SK-N-SH (cell line): ENCODE results near the gene LRRC2. TPM values are rescaled to one million over a fixed set of nuclear protein-coding genes. Genes with fewer than 3 reads are reported as not detected.

ENCODE experiments used
- CTCF ChIA-PET: fragments of 300-600, 350-600 bp; formaldehyde crosslinking; extraction: SDS; loops from one replicate; lab custom pipeline; 2021; lab: Yijun Ruan, JAX
- POLR2A ChIA-PET: fragments of 350-600 bp; sonication (Branson Sonifier 250); formaldehyde crosslinking; extraction: SDS; loops from one replicate; lab custom pipeline; 2020; ENCODE audit warnings: antibody characterized with exemption, inconsistent platforms; lab: Yijun Ruan, JAX
- DNase-seq: peaks from one replicate; pipeline ENCODE4 v3.0.0; 2012
- H2AFZ ChIP-seq: fragments of 200-600 bp; sonication (generic); 2 replicates; pipeline ENCODE4 v1.8.1; 2016; ENCODE audit warnings: antibody characterized with exemption, mild to moderate bottlenecking, low read depth
- H3F3A ChIP-seq: fragments of 200-600 bp; sonication (generic); replicated peaks from 2 replicates; pipeline ENCODE3; 2016; ENCODE audit warnings: antibody characterized with exemption, mild to moderate bottlenecking; ENCODE audit not compliant: insufficient read depth
- H3K27ac ChIP-seq, 2 experiments: fragments of 200-500 bp in 1 of 2; fragments of 200-600 bp in 1 of 2; sonication (Bioruptor generic) in 1 of 2; sonication (generic), shearing (Covaris generic) in 1 of 2; 2 replicates each; pipeline versions ENCODE4 v1.5.1 to v1.6.1; 2014 to 2016; ENCODE audit warnings: low read depth in 2 of 2, inconsistent platforms in 1 of 2, low read length in 1 of 2, mild to moderate bottlenecking in 1 of 2, mixed read lengths in 1 of 2
- H3K27me3 ChIP-seq: fragments of 200-600 bp; sonication (generic), shearing (Covaris generic); 2 replicates; pipeline ENCODE4 v1.6.1; 2016; ENCODE audit warnings: mixed run types; ENCODE audit not compliant: insufficient read depth
- H3K36me3 ChIP-seq, 2 experiments: fragments of 200-500 bp in 1 of 2; fragments of 200-600 bp in 1 of 2; sonication (Bioruptor generic) in 1 of 2; sonication (generic) in 1 of 2; replicated peaks in 1 of 2; 2 replicates each; pipeline versions ENCODE3 to v1.5.1; 2014 to 2016; ENCODE audit warnings: low read length in 1 of 2, mild to moderate bottlenecking in 1 of 2; ENCODE audit not compliant: insufficient read depth in 2 of 2, control insufficient read depth in 1 of 2
- H3K4me1 ChIP-seq, 2 experiments: fragments of 200-500 bp in 1 of 2; fragments of 200-600 bp in 1 of 2; sonication (Bioruptor generic) in 1 of 2; sonication (generic), shearing (Covaris generic) in 1 of 2; 2 replicates each; pipeline versions ENCODE4 v1.5.1 to v1.6.1; 2014 to 2016; ENCODE audit warnings: low read depth in 1 of 2, low read length in 1 of 2, mixed run types in 1 of 2; ENCODE audit not compliant: insufficient read depth in 2 of 2, control insufficient read depth in 1 of 2
- H3K4me2 ChIP-seq: fragments of 200-600 bp; sonication (generic), shearing (Covaris generic); 2 replicates; pipeline ENCODE4 v1.6.1; 2017; ENCODE audit warnings: mixed run types
- H3K4me3 ChIP-seq, 2 experiments: fragments of 200-500 bp in 1 of 2; fragments of 200-600 bp in 1 of 2; sonication (Bioruptor generic) in 1 of 2; sonication (generic), shearing (Covaris generic) in 1 of 2; 2 replicates each; pipeline versions ENCODE4 v1.5.1 to v1.8.1; 2014 to 2016; ENCODE audit warnings: low read depth in 2 of 2, inconsistent platforms in 1 of 2, low read length in 1 of 2, mild to moderate bottlenecking in 1 of 2, mixed read lengths in 1 of 2, moderate library complexity in 1 of 2
- H3K79me2 ChIP-seq: fragments of 200-600 bp; sonication (generic); 2 replicates; pipeline ENCODE4 v1.8.1; 2017; ENCODE audit warnings: mild to moderate bottlenecking; ENCODE audit not compliant: insufficient read depth
- H3K9ac ChIP-seq: fragments of 200-600 bp; sonication (generic); 2 replicates; pipeline ENCODE4 v1.6.1; 2017; ENCODE audit warnings: mixed run types
- H3K9me2 ChIP-seq: fragments of 200-600 bp; sonication (generic); 2 replicates; pipeline ENCODE4 v1.6.1; 2017; ENCODE audit warnings: mixed run types
- H3K9me3 ChIP-seq: fragments of 200-600 bp; sonication (generic); 2 replicates; pipeline ENCODE4 v1.6.1; 2017; ENCODE audit warnings: mixed run types, mild to moderate bottlenecking, moderate library complexity
- H4K20me1 ChIP-seq: fragments of 200-600 bp; sonication (generic); 2 replicates; pipeline ENCODE4 v1.6.1; 2017; ENCODE audit warnings: mild to moderate bottlenecking, mixed run types; ENCODE audit not compliant: insufficient read depth
- CTCF ChIP-seq: fragments of 200-600 bp; sonication (generic); IDR thresholded peaks from 2 replicates; pipeline ENCODE4 v1.6.1; 2017; ENCODE audit warnings: antibody characterized with exemption, mild to moderate bottlenecking, moderate library complexity
- FOSL2 ChIP-seq: IDR thresholded peaks from 2 replicates; pipeline ENCODE4 v1.4.0; 2012; ENCODE audit warnings: low read depth, mild to moderate bottlenecking, moderate library complexity, borderline replicate concordance
- FOXJ3 ChIP-seq: sonication (generic); formaldehyde crosslinking; IDR thresholded peaks from 2 replicates; pipeline ENCODE4 v1.5.1; 2020; ENCODE audit warnings: mild to moderate bottlenecking, missing genetic modification reagents
- FOXM1 ChIP-seq: IDR thresholded peaks from 2 replicates; pipeline ENCODE4 v1.4.0; 2012; ENCODE audit warnings: low read depth, mild to moderate bottlenecking
- GATA2 ChIP-seq: sonication (generic); formaldehyde crosslinking; IDR thresholded peaks from 2 replicates; pipeline ENCODE4 v1.5.0; 2020; ENCODE audit warnings: mild to moderate bottlenecking, missing genetic modification reagents
- IRF3 ChIP-seq: fragments of 150-350 bp; IDR thresholded peaks from 2 replicates; pipeline ENCODE4 v1.6.1; 2016; ENCODE audit warnings: mild to moderate bottlenecking, low read depth, low read length
- MXI1 ChIP-seq: IDR thresholded peaks from 2 replicates; pipeline ENCODE4 v1.6.1; 2012; ENCODE audit warnings: mild to moderate bottlenecking, low read depth, low read length, improper control_type of control experiment
- NFIC ChIP-seq: IDR thresholded peaks from 2 replicates; pipeline ENCODE4 v1.4.0; 2012; ENCODE audit warnings: borderline replicate concordance
- NRF1 ChIP-seq: IDR thresholded peaks from 2 replicates; pipeline ENCODE4 v1.6.1; 2012; ENCODE audit warnings: low read depth, mild to moderate bottlenecking, low read length
- PBX3 ChIP-seq: IDR thresholded peaks from 2 replicates; pipeline ENCODE4; 2012
- RAD21 ChIP-seq: IDR thresholded peaks from 2 replicates; pipeline ENCODE4 v1.6.1; 2012; ENCODE audit warnings: mild to moderate bottlenecking, low read length
- RCOR1 ChIP-seq: fragments of 150-350 bp; IDR thresholded peaks from 2 replicates; pipeline ENCODE4 v1.6.1; 2017; ENCODE audit warnings: antibody characterized with exemption, low read length
- RFX5 ChIP-seq: IDR thresholded peaks from 2 replicates; pipeline ENCODE4 v1.6.1; 2012; ENCODE audit warnings: mild to moderate bottlenecking, improper control_type of control experiment, low read length
- SIN3A ChIP-seq: IDR thresholded peaks from 2 replicates; pipeline ENCODE4 v1.6.1; 2012; ENCODE audit warnings: low read depth, mild to moderate bottlenecking, low read length, moderate library complexity, borderline replicate concordance
- TEAD4 ChIP-seq: IDR thresholded peaks from 2 replicates; pipeline ENCODE4 v1.4.0; 2012; ENCODE audit warnings: mild to moderate bottlenecking, borderline replicate concordance; ENCODE audit not compliant: insufficient read depth
- USF1 ChIP-seq: IDR thresholded peaks from 2 replicates; pipeline ENCODE4 v1.4.0; 2012; ENCODE audit warnings: low read depth, borderline replicate concordance
- WGBS: methylation state at CpG from one replicate; pipeline ENCODE4 v1.1.6; 2017; ENCODE audit warnings: low lambda C conversion rate; 5-methylcytosine and 5-hydroxymethylcytosine counted together
- polyA plus RNA-seq, 3 experiments: library from polyadenylated mRNA; depleted of rRNA; stranded (reverse); fragments of >200 nt; gene quantifications; 2 replicates each; pipeline ENCODE4 v1.2.3, GENCODE V29; 2012

LRRC2 gene
- polyA plus RNA-seq, 1 of the 3 experiments (the other 2 are of a cell fraction), result 0.13 TPM

GRCh38 chr3:46484911-46485778 lies 81.0 kb downstream of the LRRC2 start:
- ChIA-PET POLR2A (no interaction called here), CTCF (interaction anchor here (1.1 to 7.9 kb wide), 5 partner anchors 7 to 410 kb away, joined by 4 to 223 read pairs (median 7); partner anchors contain the start of genes LRRC2 and RTP3)
- Histone ChIP-seq H3K27me3 (no peaks in the 10 kb centered on the region; the same call in 1 of the 2 replicates), H3K9me2 (no peaks in the 10 kb centered on the region), H3K27ac (no peak overlapping the region), H3K4me1 (peaks cover 0 to 3% of the 10 kb centered on the region in 2 experiments; a peak in 1 of 4 replicates), H3K4me3 (no peak overlapping the region), H3K9ac (no peak overlapping the region), H3K9me3 (no peaks in the 10 kb centered on the region), H3K4me2 (no peak overlapping the region), H3K36me3 (no peaks in the 10 kb centered on the region), H2AFZ (no peak overlapping the region), H3K79me2 (no peaks in the 10 kb centered on the region), H3F3A (no peaks in the 10 kb centered on the region), H4K20me1 (no peaks in the 10 kb centered on the region)
- no peak for DNase-seq
- TF ChIP-seq PBX3, result no peak
- no peak for TF ChIP-seq NRF1
- TF ChIP-seq FOSL2, result no peak
- TF ChIP-seq SIN3A, result no peak
- TF ChIP-seq FOXM1, result no peak
- TF ChIP-seq RFX5, result no peak
- TF ChIP-seq RCOR1, result no peak
- TF ChIP-seq USF1, result no peak
- no peak for TF ChIP-seq TEAD4
- TF ChIP-seq MXI1, result no peak
- no peak for TF ChIP-seq RAD21
- no peak for TF ChIP-seq GATA2 (CRISPR knock-in tag)
- TF ChIP-seq FOXJ3 (CRISPR knock-in tag), result no peak
- no peak for TF ChIP-seq NFIC
- no peak for TF ChIP-seq IRF3
- TF ChIP-seq CTCF, result no peak
- 44% methylated on average over 1 of the region's 10 CpGs for WGBS
